Hepatocyte (in vitro differentiated cells): ENCODE results near the gene PCED1A. TPM values are rescaled to one million over a fixed set of nuclear protein-coding genes. Genes with fewer than 3 reads are reported as not detected.

ENCODE experiments used
- DNase-seq: peaks from one replicate; pipeline ENCODE4 v3.0.0-alpha.2; 2016; ENCODE audit warnings: low spot score
- H2AFZ ChIP-seq: fragments of 200-600 bp; sonication (generic); 2 replicates; pipeline ENCODE4 v1.6.0; 2016; ENCODE audit warnings: antibody characterized with exemption, mild to moderate bottlenecking
- H3K27ac ChIP-seq: fragments of 200-600 bp; sonication (generic); 2 replicates; pipeline ENCODE4 v1.5.1; 2016; ENCODE audit warnings: mild to moderate bottlenecking
- H3K27me3 ChIP-seq: fragments of 200-600 bp; sonication (generic); 2 replicates; pipeline ENCODE4 v1.6.1; 2016
- H3K36me3 ChIP-seq: fragments of 200-600 bp; sonication (generic); replicated peaks from 2 replicates; pipeline ENCODE4 v1.5.1; 2016; ENCODE audit warnings: low read depth; ENCODE audit not compliant: insufficient read depth
- H3K4me1 ChIP-seq: fragments of 200-600 bp; sonication (generic); 2 replicates; pipeline ENCODE4 v1.5.1; 2016; ENCODE audit warnings: mild to moderate bottlenecking, moderate library complexity; ENCODE audit not compliant: insufficient read depth
- H3K4me2 ChIP-seq: fragments of 200-600 bp; sonication (generic); 2 replicates; pipeline ENCODE4 v1.6.0; 2016
- H3K4me3 ChIP-seq: fragments of 200-600 bp; sonication (generic); 2 replicates; pipeline ENCODE4 v1.5.1; 2016; ENCODE audit warnings: mild to moderate bottlenecking
- H3K79me2 ChIP-seq: fragments of 200-600 bp; sonication (generic); 2 replicates; pipeline ENCODE4 v1.6.0; 2017; ENCODE audit warnings: mild to moderate bottlenecking
- H3K9me2 ChIP-seq: fragments of 200-600 bp; sonication (generic); replicated peaks from 2 replicates; pipeline ENCODE4 v1.6.0; 2017; ENCODE audit warnings: mild to moderate bottlenecking; ENCODE audit not compliant: insufficient read depth
- H3K9me3 ChIP-seq: fragments of 200-600 bp; sonication (generic); 2 replicates; pipeline ENCODE4 v1.5.1; 2016; ENCODE audit warnings: low read depth, mild to moderate bottlenecking
- H4K20me1 ChIP-seq: fragments of 200-600 bp; sonication (generic); 2 replicates; pipeline ENCODE4 v1.6.0; 2016; ENCODE audit warnings: mild to moderate bottlenecking; ENCODE audit not compliant: insufficient read depth, poor library complexity, severe bottlenecking
- EZH2 ChIP-seq: fragments of 200-600 bp; sonication (generic); IDR thresholded peaks from 2 replicates; pipeline ENCODE4 v1.6.1; 2016; ENCODE audit warnings: antibody characterized with exemption, mild to moderate bottlenecking, borderline replicate concordance
- EZH2phosphoT487 ChIP-seq: fragments of 200-600 bp; sonication (generic); IDR thresholded peaks from one replicate; pipeline ENCODE4 v1.6.1; 2018; ENCODE audit warnings: antibody characterized with exemption, mild to moderate bottlenecking, low read depth, moderate library complexity; ENCODE audit not compliant: unreplicated experiment, severe bottlenecking
- WGBS: methylation state at CpG from one replicate; pipeline ENCODE4 v1.1.6; 2016; ENCODE audit warnings: low lambda C conversion rate; ENCODE audit errors: missing lambda C conversion rate; 5-methylcytosine and 5-hydroxymethylcytosine counted together
- polyA plus RNA-seq: library from polyadenylated mRNA; unstranded; fragments of >200 nt; fragmentation: Nextera tagmentation; extraction: Ambion mirVana; gene quantifications from 2 replicates; pipeline ENCODE4 v1.2.1, GENCODE V29; 2016
- total RNA-seq: library from RNA; depleted of rRNA; stranded (reverse); fragments of >200 nt; gene quantifications from 2 replicates; pipeline ENCODE4 v1.2.3, GENCODE V29; 2014
- TF ChIP-seq, protein P1 (sequence below): fragments of 200-600 bp; sonication (generic); IDR thresholded peaks from 2 replicates; pipeline ENCODE4 v1.5.1; 2016; ENCODE audit warnings: antibody characterized with exemption, mild to moderate bottlenecking; ENCODE audit not compliant: poor library complexity

PCED1A gene
- total and polyA plus RNA-seq, 2 experiments from 2014 or later, result 41.2 to 43.0 TPM

- H3K4me3 ChIP-seq, result no peak overlapping the region
- no peaks in the 10 kb centered on the region for H3K27me3 ChIP-seq
- no peaks in the 10 kb centered on the region for H3K4me1 ChIP-seq
- no peaks in the 10 kb centered on the region for H3K9me2 ChIP-seq
- no peaks in the 10 kb centered on the region for H3K79me2 ChIP-seq
- no peaks in the 10 kb centered on the region for H3K36me3 ChIP-seq
- TF ChIP-seq EZH2phosphoT487 (no peak), EZH2 (no peak)
- TF ChIP-seq, protein P1, sequence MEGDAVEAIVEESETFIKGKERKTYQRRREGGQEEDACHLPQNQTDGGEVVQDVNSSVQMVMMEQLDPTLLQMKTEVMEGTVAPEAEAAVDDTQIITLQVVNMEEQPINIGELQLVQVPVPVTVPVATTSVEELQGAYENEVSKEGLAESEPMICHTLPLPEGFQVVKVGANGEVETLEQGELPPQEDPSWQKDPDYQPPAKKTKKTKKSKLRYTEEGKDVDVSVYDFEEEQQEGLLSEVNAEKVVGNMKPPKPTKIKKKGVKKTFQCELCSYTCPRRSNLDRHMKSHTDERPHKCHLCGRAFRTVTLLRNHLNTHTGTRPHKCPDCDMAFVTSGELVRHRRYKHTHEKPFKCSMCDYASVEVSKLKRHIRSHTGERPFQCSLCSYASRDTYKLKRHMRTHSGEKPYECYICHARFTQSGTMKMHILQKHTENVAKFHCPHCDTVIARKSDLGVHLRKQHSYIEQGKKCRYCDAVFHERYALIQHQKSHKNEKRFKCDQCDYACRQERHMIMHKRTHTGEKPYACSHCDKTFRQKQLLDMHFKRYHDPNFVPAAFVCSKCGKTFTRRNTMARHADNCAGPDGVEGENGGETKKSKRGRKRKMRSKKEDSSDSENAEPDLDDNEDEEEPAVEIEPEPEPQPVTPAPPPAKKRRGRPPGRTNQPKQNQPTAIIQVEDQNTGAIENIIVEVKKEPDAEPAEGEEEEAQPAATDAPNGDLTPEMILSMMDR, result no peak
- DNase-seq, result no peak
- H3K9me3 ChIP-seq, result no peaks in the 10 kb centered on the region
- 96% methylated on average over 10 of the region's 10 CpGs for whole genome bisulfite sequencing
- H3K4me2 ChIP-seq, result no peak overlapping the region
- H3K27ac ChIP-seq, result no peak overlapping the region
- H2AFZ ChIP-seq, result no peak overlapping the region
- no peaks in the 10 kb centered on the region for H4K20me1 ChIP-seq
Measured at GRCh38 chr20:2851086-2851485, 10.6 kb upstream of the PCED1A start.

DNA sequence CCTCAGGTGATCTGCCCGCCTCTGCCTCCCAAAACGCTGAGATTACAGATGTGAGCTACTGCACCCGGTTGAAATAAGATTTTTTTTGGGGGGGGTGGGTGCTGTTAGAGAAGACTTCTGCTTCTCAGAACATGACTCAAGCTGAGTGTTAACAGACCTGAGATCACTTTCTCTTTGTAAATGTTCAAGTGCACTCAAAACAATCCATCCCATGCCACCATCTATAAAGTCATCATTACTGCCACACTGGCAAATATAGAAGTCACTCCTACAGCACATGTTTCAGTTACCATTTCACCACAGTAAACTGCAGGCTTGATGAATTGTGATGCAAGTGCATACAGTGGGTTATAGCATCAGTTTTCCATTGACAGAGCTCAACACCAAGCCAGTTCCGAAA, 9.1 kb upstream of the PCED1A start:
- Histone ChIP-seq H3K9me3 (no peaks in the 10 kb centered on the region), H3K27me3 (no peaks in the 10 kb centered on the region), H3K4me1 (no peaks in the 10 kb centered on the region), H3K79me2 (no peaks in the 10 kb centered on the region), H3K27ac (no peak overlapping the region), H4K20me1 (no peaks in the 10 kb centered on the region), H2AFZ (no peak overlapping the region), H3K9me2 (no peaks in the 10 kb centered on the region), H3K4me2 (no peak overlapping the region), H3K4me3 (no peak overlapping the region), H3K36me3 (no peaks in the 10 kb centered on the region)
- no peak for DNase-seq
- 93% methylated on average over 4 of the region's 4 CpGs for WGBS
- TF ChIP-seq EZH2phosphoT487, result no peak
- TF ChIP-seq, protein P1, result no peak
- no peak for TF ChIP-seq EZH2

DNA sequence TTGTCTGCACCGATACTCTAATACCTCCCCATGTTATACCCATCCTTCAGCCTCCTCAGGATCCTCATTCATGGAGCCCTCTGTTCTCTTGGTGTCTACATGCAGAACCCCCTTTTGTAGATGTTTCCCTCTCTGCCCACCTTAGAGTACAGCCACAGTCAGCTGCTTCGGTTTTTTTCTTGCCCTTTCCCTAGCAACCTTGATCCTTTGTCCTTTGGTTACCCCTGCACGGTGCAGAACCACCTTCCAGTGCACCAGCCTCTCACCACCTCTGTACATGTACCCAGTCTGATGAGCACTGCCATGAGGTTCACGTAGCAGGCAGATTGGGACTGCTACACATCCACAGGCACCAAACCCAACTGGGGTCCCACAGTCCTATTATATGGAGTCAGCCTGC, 7.3 kb upstream of the PCED1A start:
- no peak for DNase-seq
- 97% methylated on average over 4 of the region's 4 CpGs for WGBS
- no peaks in the 10 kb centered on the region for H3K9me2 ChIP-seq
- no peaks in the 10 kb centered on the region for H3K27me3 ChIP-seq
- TF ChIP-seq EZH2phosphoT487 (no peak), EZH2 (no peak)
- TF ChIP-seq, protein P1, result no peak
- H4K20me1 ChIP-seq, result no peaks in the 10 kb centered on the region
- H3K9me3 ChIP-seq, result no peaks in the 10 kb centered on the region
- peaks cover 9% of the 10 kb centered on the region for H3K79me2 ChIP-seq
- no peaks in the 10 kb centered on the region for H3K36me3 ChIP-seq
- no peak overlapping the region for H3K4me2 ChIP-seq
- no peak overlapping the region for H2AFZ ChIP-seq
- no peak overlapping the region for H3K27ac ChIP-seq
- H3K4me1 ChIP-seq, result no peaks in the 10 kb centered on the region
- no peak overlapping the region for H3K4me3 ChIP-seq

GRCh38 chr20:2846698-2847097, 6.2 kb upstream of the PCED1A start:
- Histone ChIP-seq H2AFZ (no peak overlapping the region), H3K4me1 (peaks cover under 1% of the 10 kb centered on the region), H3K4me2 (no peak overlapping the region), H3K27ac (no peak overlapping the region), H3K79me2 (peaks cover 20% of the 10 kb centered on the region), H3K4me3 (no peak overlapping the region), H4K20me1 (no peaks in the 10 kb centered on the region), H3K9me2 (no peaks in the 10 kb centered on the region), H3K9me3 (no peaks in the 10 kb centered on the region), H3K36me3 (no peaks in the 10 kb centered on the region), H3K27me3 (no peaks in the 10 kb centered on the region)
- TF ChIP-seq EZH2 (no peak), EZH2phosphoT487 (no peak)
- TF ChIP-seq, protein P1, result no peak
- DNase-seq, result no peak
- 87% methylated on average over 5 of the region's 5 CpGs for WGBS
